ELF-1 (cell line): ENCODE results near the gene THRA.

Source experiments
- DNase-seq: peaks from one replicate; pipeline ENCODE4 v3.0.0-alpha.2; 2016; ENCODE audit warnings: low read depth, low spot score

Gene THRA

GRCh38 chr17:40062329-40063186 lies at the start of gene THRA:
THRA (plus strand) TSS chr17:40062965; CDS start chr17:40074489, 11,524 bp downstream.
- peak; percentile 24 for DNase-seq

DNA sequence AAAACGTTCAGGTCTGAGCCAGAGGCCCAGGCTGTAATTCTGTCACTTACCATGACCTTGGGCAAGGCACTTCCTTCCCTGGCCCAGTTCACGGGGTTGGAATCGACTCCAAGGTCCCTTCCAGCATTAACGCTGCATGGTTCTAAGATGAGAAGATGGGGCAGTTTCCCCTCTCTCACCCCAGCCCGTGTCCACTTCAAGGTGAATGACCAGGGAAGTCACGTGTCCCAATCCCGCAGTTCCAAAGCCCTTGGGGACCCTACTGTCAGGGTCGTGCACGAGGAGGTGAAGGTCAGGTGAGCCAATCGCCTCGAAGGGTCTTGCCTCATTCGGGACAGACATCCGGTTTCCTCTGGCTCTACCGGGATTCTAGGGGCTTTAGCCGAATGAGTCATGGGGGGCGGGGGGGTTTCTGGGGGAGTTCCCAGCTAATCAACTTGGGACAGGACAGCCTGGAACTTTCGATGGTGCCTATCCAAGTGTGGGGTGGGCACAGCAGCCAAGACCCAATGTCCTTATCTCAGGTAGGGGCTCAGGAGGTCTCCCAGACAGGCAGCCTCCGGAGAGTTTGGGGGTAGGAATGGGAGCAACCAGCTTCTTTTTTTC lies 48.3 kb upstream of the THRA start:
- DNase-seq = no peak

DNA sequence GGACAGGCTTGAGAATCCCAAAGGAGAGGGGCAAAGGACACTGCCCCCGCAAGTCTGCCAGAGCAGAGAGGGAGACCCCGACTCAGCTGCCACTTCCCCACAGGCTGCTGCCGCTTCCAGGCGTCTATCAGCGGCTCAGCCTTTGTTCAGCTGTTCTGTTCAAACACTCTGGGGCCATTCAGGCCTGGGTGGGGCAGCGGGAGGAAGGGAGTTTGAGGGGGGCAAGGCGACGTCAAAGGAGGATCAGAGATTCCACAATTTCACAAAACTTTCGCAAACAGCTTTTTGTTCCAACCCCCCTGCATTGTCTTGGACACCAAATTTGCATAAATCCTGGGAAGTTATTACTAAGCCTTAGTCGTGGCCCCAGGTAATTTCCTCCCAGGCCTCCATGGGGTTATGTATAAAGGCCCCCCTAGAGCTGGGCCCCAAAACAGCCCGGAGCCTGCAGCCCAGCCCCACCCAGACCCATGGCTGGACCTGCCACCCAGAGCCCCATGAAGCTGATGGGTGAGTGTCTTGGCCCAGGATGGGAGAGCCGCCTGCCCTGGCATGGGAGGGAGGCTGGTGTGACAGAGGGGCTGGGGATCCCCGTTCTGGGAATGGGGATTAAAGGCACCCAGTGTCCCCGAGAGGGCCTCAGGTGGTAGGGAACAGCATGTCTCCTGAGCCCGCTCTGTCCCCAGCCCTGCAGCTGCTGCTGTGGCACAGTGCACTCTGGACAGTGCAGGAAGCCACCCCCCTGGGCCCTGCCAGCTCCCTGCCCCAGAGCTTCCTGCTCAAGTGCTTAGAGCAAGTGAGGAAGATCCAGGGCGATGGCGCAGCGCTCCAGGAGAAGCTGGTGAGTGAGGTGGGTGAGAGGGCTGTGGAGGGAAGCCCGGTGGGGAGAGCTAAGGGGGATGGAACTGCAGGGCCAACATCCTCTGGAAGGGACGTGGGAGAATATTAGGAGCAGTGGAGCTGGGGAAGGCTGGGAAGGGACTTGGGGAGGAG lies 47.5 kb upstream of the THRA start, which contains the start of gene CSF3:
Gene CSF3, plus strand, starts transcription at position 436 of the 993 bp plus-strand sequence. Its CDS starts 35 bp downstream, at position 471.
- DNase-seq = no peak

DNA sequence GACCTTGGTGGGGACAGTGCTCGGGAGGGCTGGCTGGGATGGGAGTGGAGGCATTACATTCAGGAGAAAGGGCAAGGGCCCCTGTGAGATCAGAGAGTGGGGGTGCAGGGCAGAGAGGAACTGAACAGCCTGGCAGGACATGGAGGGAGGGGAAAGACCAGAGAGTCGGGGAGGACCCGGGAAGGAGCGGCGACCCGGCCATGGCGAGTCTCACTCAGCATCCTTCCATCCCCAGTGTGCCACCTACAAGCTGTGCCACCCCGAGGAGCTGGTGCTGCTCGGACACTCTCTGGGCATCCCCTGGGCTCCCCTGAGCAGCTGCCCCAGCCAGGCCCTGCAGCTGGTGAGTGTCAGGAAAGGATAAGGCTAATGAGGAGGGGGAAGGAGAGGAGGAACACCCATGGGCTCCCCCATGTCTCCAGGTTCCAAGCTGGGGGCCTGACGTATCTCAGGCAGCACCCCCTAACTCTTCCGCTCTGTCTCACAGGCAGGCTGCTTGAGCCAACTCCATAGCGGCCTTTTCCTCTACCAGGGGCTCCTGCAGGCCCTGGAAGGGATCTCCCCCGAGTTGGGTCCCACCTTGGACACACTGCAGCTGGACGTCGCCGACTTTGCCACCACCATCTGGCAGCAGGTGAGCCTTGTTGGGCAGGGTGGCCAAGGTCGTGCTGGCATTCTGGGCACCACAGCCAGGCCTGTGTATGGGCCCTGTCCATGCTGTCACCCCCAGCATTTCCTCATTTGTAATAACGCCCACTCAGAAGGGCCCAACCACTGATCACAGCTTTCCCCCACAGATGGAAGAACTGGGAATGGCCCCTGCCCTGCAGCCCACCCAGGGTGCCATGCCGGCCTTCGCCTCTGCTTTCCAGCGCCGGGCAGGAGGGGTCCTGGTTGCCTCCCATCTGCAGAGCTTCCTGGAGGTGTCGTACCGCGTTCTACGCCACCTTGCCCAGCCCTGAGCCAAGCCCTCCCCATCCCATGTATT lies 46.5 kb upstream of the THRA start:
- DNase-seq = no peak

- DNase-seq = no peak
Measured at GRCh38 chr17:40017422-40018080, 45.2 kb upstream of the THRA start.

DNA sequence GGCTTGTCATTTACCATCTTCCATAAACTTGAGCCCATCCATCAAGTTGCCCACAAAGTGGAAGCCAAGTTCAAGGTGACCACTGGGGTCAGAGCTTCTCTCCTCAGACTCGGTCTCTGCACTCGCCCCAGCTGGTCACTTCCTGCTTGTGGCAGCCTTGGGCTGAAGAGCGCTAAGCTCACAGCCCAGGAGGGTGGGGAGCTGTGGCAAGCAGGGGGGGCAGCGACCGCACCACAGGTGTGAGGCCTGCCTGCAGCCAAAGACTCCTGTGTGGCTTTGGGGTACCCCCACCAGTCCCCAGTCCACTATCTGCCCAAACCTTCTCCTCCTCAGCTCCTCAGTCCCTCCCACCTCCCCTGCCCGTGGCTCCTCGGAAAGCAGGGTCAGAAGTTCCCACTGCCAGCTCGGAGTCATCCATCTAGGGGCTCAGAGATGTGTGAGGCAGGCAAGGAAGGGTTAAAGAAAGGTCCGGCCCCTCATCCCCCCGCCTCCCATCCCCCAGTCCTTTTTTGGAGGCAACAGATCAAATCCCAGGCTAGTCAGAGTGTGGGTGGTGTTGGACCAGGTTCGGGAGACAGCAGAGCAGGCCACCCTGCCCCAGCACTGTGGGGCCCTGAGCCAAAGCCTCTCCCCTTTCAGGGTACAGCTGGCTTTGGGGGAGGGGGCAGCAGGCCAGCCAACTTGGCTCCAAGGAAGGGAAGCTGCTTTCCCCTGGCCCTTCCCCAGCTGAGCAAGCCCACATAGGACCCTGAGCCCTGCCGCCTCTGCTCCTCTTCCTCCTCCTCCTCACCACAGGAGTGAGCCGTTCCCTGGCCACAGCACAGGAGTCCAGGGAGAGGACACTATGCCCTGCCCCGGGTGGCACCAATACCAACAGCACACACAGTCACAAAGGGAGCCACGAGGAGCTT lies 44.3 kb upstream of the THRA start:
- DNase-seq = no peak

GRCh38 chr17:40019140-40019991 lies 43.4 kb upstream of the THRA start:
- no peak for DNase-seq

GRCh38 chr17:40020146-40020545 lies 42.6 kb upstream of the THRA start:
- DNase-seq = no peak

GRCh38 chr17:40021451-40021971 lies 41.3 kb upstream of the THRA start:
- DNase-seq = no peak

- no peak for DNase-seq
Measured at GRCh38 chr17:40022497-40022896, 40.3 kb upstream of the THRA start.

- DNase-seq = no peak
Measured at GRCh38 chr17:40022961-40023541, 39.7 kb upstream of the THRA start.

GRCh38 chr17:40023590-40024292 lies 39.0 kb upstream of the THRA start:
- no peak for DNase-seq

GRCh38 chr17:40024901-40025300 lies 37.9 kb upstream of the THRA start:
- no peak for DNase-seq

DNA sequence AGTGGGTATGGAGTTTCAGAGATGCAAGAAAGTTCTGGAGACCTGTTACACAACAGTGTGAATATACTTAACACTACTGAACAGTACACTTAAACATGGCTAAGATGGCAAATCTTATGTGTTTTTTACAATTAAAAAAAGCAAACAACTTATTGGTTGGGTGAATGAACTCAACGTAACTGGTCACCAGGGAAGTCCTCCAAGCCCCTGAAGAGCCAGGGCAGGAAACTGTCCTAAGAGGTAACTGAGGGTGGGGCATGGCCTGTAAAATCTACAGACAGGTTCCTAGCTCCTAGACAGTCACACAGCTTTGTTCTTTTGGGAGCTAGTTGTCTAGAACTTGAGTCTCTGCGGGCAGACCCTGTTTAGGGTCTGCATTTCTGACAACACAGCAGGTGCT lies 37.2 kb upstream of the THRA start:
- DNase-seq = no peak

DNA sequence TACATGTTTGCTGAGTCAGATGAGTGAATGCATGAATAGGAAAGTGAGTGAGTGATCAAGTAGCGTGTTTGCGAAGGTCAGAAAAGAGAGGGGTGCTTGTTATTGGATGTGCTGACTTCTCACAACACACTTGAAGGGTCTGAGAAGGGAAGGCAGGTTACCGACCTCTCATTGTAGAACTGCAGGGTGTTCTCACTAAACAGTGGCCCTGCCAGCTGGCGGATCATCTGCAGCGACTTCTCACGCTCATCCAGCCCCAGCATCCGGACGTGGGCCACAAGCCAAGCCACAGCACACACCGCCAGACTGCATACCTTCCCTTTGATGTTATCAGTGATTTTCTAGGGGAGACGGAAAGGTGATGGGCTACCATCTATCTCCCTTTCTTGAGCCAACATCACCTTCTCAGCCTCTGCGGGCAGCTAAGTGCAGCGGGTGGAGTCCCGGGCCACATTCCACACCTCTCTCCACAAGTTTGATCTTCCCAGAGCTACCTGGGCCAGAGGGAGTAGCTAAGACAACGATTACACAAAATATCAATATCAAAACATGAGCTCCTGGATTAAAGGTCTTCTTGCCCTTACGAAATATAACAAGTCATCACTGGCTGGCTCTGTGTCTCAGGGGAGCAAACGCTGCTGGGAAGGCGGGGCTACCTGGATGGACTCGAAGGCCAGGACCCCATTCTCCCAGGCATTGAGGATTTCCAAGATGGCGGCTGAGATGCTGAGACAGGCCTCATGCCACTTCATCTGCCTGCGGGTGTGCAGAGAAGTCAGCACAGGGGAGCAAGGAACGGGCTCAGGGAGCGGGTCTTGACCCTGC lies 36.6 kb upstream of the THRA start:
- DNase-seq = no peak
